Mucosa of descending colon (tissue), 3 donors: ENCODE data around the gene RAB40A. TPM values are rescaled to one million over a fixed set of nuclear protein-coding genes. Genes with fewer than 3 reads are reported as not detected.
"Not testable (repeated sequence)": the region's sequence is repeated elsewhere in the genome, so short reads cannot be mapped to it uniquely, and the experiment has no call there.

ENCODE experiments used
- ATAC-seq: fragments of 200-7000 bp; cut with Tn5 transposase; one replicate; pipeline ENCODE4 v1.9.1; 2020; ENCODE audit warnings: mild to moderate bottlenecking, moderate library complexity
- DNase-seq, 3 donors: peaks; one replicate each; pipeline ENCODE4 v3.0.0-alpha.2; 2020
- H3K36me3 ChIP-seq: fragments of 200-600 bp; one replicate; pipeline ENCODE4 v1.8.0; 2021; ENCODE audit warnings: low read depth, mild to moderate bottlenecking
- H3K4me1 ChIP-seq: fragments of 200-600 bp; one replicate; pipeline ENCODE4 v1.8.0; 2021; ENCODE audit warnings: low read depth, mild to moderate bottlenecking
- H3K4me3 ChIP-seq: fragments of 200-600 bp; one replicate; pipeline ENCODE4 v1.8.0; 2021; ENCODE audit warnings: mild to moderate bottlenecking
- H3K9me3 ChIP-seq: fragments of 200-600 bp; one replicate; pipeline ENCODE4 v1.8.0; 2021; ENCODE audit warnings: mild to moderate bottlenecking
- intact Hi-C, 2 donors: fragments of 100-400 bp; cut with DNase I in 1 of 2; cut with micrococcal nuclease in 1 of 2; formaldehyde crosslinking; loops; one replicate each; pipeline versions ENCODE4 v1.11.0 to v1.11.1; 2022; cut with DNase I, micrococcal nuclease
- total RNA-seq, 3 donors: library from RNA; stranded (reverse); fragmentation: NEBNext Ultra II Directional in 2 of 3; extraction: Animal tissue kit (Norgen Biotek cat#: 25700) in 2 of 3; gene quantifications; one replicate each; pipeline versions ENCODE4 v1.2.1 to v1.2.4, GENCODE V29; 2021 to 2023
- TF ChIP-seq, protein P1 (sequence below): fragments of 200-600 bp; IDR thresholded peaks from one replicate; pipeline ENCODE4 v1.8.0; 2022; ENCODE audit warnings: antibody characterized with exemption, mild to moderate bottlenecking
- donor health status: DM: no; HTN: no; CAD: no; lungs with moderate emphysema.
- donor health status: DM: no; HTN: no; CAD: no.
- donor health status: DM: no; HTN: yes; CAD: no.

RAB40A gene
- total RNA-seq, 3 donors from 2014 or later, result 0.17 to 0.28 TPM; not detected in 1

DNA sequence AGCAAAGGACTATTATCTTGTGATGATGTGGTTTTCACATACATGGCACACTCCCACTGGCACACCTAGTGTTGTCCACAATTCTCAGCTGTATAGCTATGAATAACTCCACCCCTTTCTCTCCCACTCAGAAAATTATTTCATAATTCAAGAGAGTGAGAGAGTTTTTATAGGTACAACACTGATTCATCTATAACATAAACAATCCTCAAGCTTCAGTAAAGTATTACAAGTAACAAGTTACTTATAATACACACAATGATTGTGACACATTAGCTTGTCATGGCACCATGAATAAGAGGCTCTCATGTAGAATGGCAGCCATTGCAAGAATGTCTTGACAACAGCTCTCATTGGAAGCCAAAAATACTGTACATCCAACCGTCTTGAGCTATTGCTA, 43.9 kb downstream of the RAB40A start:
- intact Hi-C loops, result no loop called here
- H3K4me3 ChIP-seq, result no peak overlapping the region
- no peaks in the 10 kb centered on the region for H3K36me3 ChIP-seq
- H3K9me3 ChIP-seq, result no peaks in the 10 kb centered on the region
- TF ChIP-seq, protein P1, sequence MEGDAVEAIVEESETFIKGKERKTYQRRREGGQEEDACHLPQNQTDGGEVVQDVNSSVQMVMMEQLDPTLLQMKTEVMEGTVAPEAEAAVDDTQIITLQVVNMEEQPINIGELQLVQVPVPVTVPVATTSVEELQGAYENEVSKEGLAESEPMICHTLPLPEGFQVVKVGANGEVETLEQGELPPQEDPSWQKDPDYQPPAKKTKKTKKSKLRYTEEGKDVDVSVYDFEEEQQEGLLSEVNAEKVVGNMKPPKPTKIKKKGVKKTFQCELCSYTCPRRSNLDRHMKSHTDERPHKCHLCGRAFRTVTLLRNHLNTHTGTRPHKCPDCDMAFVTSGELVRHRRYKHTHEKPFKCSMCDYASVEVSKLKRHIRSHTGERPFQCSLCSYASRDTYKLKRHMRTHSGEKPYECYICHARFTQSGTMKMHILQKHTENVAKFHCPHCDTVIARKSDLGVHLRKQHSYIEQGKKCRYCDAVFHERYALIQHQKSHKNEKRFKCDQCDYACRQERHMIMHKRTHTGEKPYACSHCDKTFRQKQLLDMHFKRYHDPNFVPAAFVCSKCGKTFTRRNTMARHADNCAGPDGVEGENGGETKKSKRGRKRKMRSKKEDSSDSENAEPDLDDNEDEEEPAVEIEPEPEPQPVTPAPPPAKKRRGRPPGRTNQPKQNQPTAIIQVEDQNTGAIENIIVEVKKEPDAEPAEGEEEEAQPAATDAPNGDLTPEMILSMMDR, result no peak
- DNase-seq (no peak), ATAC-seq (no peak)
- no peaks in the 10 kb centered on the region for H3K4me1 ChIP-seq

DNA sequence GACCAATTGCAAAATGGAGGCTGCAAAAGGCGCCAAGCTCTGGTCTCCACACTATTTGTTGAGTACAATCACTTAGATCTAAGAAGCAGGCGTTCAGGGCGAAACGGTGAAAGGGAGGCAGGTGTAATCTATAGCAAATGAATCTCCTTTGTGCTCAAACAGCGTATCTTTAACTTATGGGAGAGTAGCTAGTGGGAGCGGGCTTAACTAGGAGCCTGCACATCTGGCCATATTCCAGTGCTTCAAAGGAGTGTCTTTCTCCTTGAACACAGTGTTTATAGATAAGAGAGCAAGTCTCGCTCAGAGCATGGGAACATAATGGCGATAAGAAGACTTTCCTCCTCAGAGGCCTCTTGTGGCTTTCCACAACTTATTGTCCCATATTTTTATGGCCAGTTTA, 49.3 kb downstream of the RAB40A start:
- H3K36me3 ChIP-seq, H3K4me1 ChIP-seq, H3K4me3 ChIP-seq, ATAC-seq, H3K9me3 ChIP-seq: not testable (repeated sequence)
- intact Hi-C loops, result loop anchor here in 1 of 2 donors (10.0 kb wide), 1 partner anchor 125 kb away; no protein-coding TSS in a partner anchor
- DNase-seq, result peak in 1 of 3 donors; percentile 16

DNA sequence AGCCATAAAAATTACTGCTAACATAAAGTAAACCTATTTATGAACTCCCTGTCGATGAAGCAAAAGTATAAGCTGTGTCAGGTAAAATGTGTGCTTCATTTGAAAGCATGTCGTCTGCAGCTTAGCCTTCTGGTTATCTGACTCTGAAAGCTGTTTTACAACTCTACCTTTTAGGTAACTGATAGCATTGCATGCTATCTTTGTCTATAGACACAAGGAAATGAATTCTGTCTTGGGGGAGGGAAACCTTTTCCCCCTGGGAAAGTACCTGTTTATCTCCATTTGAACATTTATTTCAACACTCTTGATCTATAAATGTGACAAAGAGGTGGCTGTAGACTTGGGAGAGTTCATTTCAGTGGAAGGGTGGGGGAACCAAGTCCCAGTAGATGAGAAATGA, 51.4 kb downstream of the RAB40A start:
- DNase-seq, result no peak

DNA sequence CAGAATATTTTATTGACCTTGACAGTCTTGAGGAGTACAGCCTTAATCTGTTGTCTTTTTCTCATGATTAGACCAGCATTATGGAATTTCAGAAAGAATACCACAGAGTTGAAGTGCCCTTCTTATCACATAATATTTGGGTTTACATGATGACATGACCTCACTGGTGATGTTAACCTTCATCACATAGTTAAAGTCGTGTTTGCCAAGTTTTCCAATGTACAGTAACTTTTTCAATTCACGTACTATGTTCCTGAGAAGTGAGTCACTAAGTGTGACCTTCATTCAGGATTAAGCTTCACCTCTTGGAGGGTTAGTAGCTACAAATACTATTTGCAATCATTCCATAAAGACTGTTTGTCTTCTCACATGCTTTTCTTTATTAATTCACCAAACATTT, 52.1 kb downstream of the RAB40A start:
- DNase-seq, result no peak
- no peaks in the 10 kb centered on the region for H3K36me3 ChIP-seq

More for the DNA sequence above, 51.4 kb downstream of the RAB40A start:
- Histone ChIP-seq H3K4me1 (no peaks in the 10 kb centered on the region), H3K4me3 (no peak overlapping the region), H3K36me3 (no peaks in the 10 kb centered on the region), H3K9me3 (no peaks in the 10 kb centered on the region)
- ATAC-seq, result peak; percentile 30
- TF ChIP-seq, protein P1, result no peak
- intact Hi-C loops, result loop anchor here in 1 of 2 donors (10.0 kb wide), 1 partner anchor 123 kb away; no protein-coding TSS in a partner anchor

DNA sequence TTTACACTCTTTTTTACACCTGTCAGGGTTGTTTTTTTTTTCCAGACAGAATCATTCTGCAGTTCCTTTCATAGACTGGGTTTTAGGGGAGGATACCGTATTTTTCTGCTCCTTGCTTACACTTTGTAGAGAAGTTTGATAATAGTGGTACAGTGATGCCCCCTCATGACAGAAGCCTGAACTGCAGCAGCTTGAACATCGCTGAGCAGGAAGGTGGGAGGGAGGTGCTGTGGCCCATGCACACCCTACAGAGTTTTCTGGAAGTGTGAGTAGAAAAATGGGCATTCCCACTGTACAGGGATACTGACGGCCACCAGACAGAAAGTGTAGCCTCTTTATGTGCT, 54.5 kb downstream of the RAB40A start:
- intact Hi-C loops, result loop anchor here (5.0 to 10.0 kb wide), 2 partner anchors 120 to 122 kb away; no protein-coding TSS in a partner anchor
- Histone ChIP-seq H3K4me1 (no peaks in the 10 kb centered on the region), H3K36me3 (no peaks in the 10 kb centered on the region), H3K9me3 (no peaks in the 10 kb centered on the region), H3K4me3 (no peak overlapping the region)
- ATAC-seq, result peak; percentile 93
- TF ChIP-seq, protein P1, result peak; percentile 39
- DNase-seq, result peak in 2 of 3 donors; percentile 70 to 86

More for the DNA sequence above, 52.1 kb downstream of the RAB40A start:
- no peaks in the 10 kb centered on the region for H3K4me1 ChIP-seq
- TF ChIP-seq, protein P1, result no peak
- no peaks in the 10 kb centered on the region for H3K9me3 ChIP-seq
- no peak for ATAC-seq
- intact Hi-C loops, result loop anchor here in 1 of 2 donors (10.0 kb wide), 1 partner anchor 122 kb away; no protein-coding TSS in a partner anchor
- H3K4me3 ChIP-seq, result no peak overlapping the region

DNA sequence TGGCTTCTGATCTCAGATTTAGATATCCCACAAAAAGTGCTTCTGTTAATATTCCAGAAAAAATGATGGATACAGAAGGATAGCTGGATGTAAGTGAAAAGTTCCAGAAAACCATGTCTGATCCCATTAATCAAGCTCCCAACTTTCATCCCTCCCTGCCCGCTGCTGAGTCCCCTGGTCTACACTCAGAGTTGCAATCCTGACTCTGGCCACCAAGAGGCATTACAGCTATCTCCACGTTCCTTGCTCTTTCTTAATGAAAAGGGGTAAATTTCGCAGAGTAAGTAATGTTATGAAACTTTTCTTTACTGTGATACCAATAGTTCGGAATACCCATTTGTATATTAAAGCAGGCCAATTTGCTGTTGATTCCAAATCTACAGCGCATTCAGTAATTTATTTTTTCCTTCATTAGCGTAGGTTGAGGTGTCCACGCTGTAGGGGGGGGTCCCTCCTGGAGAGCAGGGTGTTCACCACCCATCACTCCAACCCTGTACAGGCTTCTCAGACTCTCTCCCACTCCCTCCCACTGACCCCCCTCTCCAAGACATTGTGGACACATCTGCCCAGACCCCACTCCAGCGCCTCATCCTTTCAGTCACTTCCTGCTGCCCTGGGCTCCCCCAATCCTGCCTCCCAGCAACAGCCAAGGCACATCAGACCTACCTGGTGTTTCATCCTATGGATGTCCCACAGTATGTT, 55.1 kb downstream of the RAB40A start:
- Histone ChIP-seq H3K4me1 (no peaks in the 10 kb centered on the region), H3K4me3 (no peak overlapping the region), H3K9me3 (no peaks in the 10 kb centered on the region), H3K36me3 (no peaks in the 10 kb centered on the region)
- ATAC-seq (peak; percentile 44), DNase-seq (peak in 1 of 3 donors; percentile 12)
- intact Hi-C loops, result loop anchor here (5.0 to 10.0 kb wide), 2 partner anchors 119 to 122 kb away; no protein-coding TSS in a partner anchor
- TF ChIP-seq, protein P1, result no peak
